ENCODE results near the gene COL18A1.

DNA sequence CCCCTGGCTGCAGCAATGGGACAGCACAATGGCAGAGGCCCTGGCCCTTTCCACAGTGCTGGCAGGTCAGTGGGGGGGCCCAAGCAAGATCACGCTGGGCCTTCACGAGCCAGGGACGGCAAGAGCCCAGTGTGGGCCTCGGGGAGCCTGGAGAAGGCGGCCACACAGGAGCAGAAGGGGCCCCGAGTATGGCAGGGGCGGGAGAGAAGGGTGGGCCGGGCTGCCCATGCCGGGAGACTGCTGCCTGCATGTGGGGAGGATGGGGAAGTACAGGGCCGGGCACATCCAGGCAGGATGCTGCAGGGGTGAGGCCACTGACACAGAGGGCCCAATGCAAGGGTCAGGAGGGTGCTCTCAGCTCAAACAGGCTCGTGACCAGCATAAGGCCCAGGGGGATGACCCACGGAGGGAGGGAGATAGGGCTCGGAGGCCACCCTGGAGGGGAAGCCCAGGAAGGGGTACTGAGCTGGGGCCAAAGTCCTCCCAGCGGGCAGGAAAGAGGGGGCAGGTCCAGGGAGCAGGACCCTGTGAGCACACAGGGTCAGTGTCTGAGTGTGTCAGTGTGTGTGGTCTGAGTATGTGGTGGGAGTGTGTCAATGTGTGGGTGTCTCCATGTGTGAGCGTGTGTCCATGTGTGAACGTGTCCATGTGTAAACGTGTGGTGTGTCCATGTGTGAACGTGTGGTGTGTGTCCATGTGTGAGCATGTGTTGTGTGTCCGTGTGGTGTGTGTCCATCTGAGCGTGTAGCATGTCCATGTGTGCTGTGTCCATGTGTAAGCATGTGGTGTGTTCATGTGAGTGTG is 124.2 kb downstream of the COL18A1 start:
- TF ChIP-seq, protein P1, sequence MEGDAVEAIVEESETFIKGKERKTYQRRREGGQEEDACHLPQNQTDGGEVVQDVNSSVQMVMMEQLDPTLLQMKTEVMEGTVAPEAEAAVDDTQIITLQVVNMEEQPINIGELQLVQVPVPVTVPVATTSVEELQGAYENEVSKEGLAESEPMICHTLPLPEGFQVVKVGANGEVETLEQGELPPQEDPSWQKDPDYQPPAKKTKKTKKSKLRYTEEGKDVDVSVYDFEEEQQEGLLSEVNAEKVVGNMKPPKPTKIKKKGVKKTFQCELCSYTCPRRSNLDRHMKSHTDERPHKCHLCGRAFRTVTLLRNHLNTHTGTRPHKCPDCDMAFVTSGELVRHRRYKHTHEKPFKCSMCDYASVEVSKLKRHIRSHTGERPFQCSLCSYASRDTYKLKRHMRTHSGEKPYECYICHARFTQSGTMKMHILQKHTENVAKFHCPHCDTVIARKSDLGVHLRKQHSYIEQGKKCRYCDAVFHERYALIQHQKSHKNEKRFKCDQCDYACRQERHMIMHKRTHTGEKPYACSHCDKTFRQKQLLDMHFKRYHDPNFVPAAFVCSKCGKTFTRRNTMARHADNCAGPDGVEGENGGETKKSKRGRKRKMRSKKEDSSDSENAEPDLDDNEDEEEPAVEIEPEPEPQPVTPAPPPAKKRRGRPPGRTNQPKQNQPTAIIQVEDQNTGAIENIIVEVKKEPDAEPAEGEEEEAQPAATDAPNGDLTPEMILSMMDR (IDR thresholded peaks at IDR 0.05): no peak
- TF ChIP-seq ZFP36 (IDR thresholded peaks at IDR 0.05; ENCODE audit: borderline replicate concordance, partially characterized antibody) (no peak), FOSL2 (IDR thresholded peaks at IDR 0.05) (no peak), FOSL2 (CRISPR knock-in tag; IDR thresholded peaks at IDR 0.05) (no peak), CHD2 (IDR thresholded peaks at IDR 0.05; ENCODE audit: low read length, partially characterized antibody) (no peak), NR3C1 (IDR thresholded peaks at IDR 0.05) (no peak), POLR2AphosphoS2 (conservative IDR thresholded peaks at IDR 0.05; ENCODE audit: low read length) (no peak), JUNB (IDR thresholded peaks at IDR 0.05) (no peak), POLR2A (IDR thresholded peaks at IDR 0.05; ENCODE audit: low read length) (no peak), RNF2 (IDR thresholded peaks at IDR 0.05; ENCODE audit: borderline replicate concordance, low read depth) (no peak), RFX5 (IDR thresholded peaks at IDR 0.05) (no peak), ESRRA (IDR thresholded peaks at IDR 0.05; ENCODE audit: borderline replicate concordance, low read length) (no peak)
- TF ChIP-seq, protein P2, sequence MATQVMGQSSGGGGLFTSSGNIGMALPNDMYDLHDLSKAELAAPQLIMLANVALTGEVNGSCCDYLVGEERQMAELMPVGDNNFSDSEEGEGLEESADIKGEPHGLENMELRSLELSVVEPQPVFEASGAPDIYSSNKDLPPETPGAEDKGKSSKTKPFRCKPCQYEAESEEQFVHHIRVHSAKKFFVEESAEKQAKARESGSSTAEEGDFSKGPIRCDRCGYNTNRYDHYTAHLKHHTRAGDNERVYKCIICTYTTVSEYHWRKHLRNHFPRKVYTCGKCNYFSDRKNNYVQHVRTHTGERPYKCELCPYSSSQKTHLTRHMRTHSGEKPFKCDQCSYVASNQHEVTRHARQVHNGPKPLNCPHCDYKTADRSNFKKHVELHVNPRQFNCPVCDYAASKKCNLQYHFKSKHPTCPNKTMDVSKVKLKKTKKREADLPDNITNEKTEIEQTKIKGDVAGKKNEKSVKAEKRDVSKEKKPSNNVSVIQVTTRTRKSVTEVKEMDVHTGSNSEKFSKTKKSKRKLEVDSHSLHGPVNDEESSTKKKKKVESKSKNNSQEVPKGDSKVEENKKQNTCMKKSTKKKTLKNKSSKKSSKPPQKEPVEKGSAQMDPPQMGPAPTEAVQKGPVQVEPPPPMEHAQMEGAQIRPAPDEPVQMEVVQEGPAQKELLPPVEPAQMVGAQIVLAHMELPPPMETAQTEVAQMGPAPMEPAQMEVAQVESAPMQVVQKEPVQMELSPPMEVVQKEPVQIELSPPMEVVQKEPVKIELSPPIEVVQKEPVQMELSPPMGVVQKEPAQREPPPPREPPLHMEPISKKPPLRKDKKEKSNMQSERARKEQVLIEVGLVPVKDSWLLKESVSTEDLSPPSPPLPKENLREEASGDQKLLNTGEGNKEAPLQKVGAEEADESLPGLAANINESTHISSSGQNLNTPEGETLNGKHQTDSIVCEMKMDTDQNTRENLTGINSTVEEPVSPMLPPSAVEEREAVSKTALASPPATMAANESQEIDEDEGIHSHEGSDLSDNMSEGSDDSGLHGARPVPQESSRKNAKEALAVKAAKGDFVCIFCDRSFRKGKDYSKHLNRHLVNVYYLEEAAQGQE (IDR thresholded peaks at IDR 0.05): no peak
- TF ChIP-seq, protein P3, sequence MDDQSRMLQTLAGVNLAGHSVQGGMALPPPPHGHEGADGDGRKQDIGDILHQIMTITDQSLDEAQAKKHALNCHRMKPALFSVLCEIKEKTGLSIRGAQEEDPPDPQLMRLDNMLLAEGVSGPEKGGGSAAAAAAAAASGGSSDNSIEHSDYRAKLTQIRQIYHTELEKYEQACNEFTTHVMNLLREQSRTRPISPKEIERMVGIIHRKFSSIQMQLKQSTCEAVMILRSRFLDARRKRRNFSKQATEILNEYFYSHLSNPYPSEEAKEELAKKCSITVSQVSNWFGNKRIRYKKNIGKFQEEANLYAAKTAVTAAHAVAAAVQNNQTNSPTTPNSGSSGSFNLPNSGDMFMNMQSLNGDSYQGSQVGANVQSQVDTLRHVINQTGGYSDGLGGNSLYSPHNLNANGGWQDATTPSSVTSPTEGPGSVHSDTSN (IDR thresholded peaks at IDR 0.05): no peak
- TF ChIP-seq, protein P4, sequence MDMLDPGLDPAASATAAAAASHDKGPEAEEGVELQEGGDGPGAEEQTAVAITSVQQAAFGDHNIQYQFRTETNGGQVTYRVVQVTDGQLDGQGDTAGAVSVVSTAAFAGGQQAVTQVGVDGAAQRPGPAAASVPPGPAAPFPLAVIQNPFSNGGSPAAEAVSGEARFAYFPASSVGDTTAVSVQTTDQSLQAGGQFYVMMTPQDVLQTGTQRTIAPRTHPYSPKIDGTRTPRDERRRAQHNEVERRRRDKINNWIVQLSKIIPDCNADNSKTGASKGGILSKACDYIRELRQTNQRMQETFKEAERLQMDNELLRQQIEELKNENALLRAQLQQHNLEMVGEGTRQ (IDR thresholded peaks at IDR 0.05): no peak

All from A549 (cell line).